ENCODE measurements around the gene B4GALNT3.

The B4GALNT3 gene

DNA sequence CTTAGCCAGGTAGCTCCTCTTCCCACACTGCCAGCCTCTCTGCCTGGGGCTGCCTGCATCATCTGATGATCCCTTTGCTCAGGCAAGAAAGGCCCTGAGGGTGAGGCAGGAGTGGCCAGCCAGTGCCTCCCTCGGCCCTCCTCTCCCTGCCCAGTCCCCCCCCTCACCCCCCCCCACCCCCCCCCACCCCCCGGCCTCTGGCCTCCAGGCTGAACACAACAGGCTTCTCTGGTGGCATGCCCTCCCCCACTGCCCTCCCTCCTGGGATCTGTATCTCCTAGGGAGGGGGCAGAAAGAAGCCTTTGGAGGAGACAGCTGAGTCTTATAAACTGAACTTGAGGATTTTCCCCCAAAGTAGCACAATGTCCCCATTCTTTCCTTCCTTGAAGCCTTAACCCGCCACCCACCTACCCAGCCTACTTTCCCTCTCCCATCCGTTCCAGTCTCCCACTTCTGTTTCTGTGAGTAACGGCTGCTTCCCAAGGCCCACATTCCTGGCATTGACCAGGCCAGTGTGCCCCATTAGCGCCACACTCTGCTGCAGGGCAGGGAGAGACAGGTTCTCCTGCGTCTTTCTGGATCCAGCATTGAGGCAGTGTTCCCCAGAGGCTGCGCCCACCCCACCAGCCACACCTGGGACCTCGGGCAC lies 82.1 kb downstream of the B4GALNT3 start:
- no peak for DNase-seq

DNA sequence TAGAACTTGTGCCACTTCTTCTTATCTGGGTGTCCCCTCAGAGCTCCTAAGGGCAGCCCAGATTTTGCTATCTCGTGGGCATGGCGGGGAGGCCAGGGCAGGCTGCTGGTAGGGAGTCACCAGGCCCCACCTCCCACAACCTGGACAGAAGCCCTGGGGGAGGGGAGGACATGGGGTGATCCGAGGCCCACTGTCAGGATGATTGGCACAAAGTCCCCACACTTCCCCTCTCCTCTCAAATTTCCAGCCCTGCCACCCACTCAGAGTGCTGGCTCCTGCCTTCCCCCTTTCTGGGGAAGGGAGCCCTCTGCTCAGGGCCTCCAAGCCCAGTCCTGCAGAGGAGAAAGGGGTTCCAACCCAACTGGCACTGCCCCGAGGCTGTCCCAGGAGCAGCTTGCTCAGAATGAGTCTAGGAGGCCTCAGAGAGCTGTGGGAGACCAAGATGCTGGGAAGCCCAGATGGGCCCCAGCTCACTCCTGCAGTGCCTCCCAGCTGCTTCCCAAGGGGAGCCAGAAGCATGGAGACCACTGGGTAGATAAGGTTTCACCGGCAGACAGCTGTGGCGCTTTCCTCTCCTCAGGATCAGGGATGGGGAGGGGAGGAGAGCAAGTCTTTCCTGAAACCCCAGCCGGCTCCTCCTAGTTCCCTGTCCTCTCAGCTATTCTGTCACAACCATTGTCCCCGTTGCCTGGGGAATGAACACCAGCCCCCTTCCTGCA lies 82.8 kb downstream of the B4GALNT3 start:
- DNase-seq, result no peak

GRCh38 chr12:543114-543451 lies 83.3 kb downstream of the B4GALNT3 start:
- DNase-seq, result no peak

DNA sequence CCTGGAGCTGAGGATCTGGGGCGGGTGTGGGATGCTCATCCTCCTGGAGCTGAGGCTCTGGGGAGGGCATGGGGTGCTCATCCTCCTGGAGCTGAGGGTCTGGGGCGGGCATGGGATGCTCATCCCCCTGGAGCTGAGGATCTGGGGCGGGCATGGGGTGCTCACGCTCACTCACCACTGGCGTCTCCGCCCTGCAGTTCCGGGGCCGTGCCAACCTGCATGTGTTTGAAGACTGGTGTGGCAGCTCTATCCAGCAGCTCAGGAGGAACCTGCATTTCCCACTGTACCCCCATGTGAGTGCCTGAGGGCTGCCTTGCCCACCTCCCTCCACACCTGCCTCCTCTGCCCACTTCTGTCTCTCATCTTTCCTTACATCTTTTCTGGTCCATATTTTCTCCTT lies 84.4 kb downstream of the B4GALNT3 start:
- DNase-seq, result no peak

DNA sequence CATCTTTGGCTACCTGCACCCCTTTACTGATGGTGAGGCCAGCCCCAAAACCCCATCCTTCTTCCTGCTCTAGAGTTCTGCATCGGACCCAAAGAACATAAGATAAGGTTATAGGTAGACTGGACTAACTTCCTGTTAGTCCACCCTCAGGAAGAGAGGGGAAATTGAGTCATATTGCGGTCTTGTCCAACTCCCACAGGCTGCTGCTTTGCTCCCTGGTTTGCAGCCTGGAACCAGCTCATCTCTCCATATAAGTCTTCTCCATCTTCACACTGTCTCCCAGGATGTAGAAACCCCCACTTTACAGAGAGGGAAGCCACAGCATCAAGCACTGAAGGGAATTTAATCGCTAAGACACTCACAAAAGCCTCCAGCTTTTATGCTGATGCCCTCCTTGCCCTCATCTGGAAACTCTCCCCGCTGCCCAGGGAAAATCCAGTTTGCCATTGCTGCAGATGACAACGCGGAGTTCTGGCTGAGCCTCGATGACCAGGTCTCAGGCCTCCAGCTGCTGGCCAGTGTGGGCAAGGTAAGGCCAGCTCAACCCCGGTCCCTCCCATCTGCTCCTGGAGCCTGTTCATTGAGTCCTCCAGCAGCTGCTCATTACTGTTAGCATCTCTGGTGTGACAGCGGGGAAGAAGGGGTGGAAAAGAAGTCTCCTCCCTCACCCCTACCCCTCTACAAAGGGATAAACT lies 85.3 kb downstream of the B4GALNT3 start:
- DNase-seq, result no peak

DNA sequence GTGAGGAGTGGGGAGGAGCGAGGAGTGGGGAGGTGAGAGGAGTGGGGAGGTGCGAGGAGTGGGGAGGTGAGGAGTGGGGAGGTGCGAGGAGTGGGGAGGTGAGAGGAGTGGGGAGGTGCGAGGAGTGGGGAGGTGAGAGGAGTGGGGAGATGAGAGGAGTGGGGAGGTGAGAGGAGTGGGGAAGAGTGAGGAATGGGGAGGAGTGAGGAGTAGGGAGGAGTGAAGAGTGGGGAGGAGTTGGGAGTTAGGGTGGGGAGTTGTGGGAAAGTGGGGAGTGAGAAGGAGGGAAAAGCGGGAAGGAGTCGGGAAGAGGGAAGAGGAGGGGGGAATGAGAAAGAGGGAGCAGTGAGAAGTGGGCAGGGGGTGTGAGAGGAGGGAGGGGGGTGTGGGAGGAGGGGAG lies 86.1 kb downstream of the B4GALNT3 start:
- no peak for DNase-seq

GRCh38 chr12:546265-546919 lies 86.7 kb downstream of the B4GALNT3 start:
- DNase-seq, result no peak

- peak; percentile 82 for DNase-seq
Measured at GRCh38 chr12:546920-547845, 87.4 kb downstream of the B4GALNT3 start.

GRCh38 chr12:547883-548470 lies 88.2 kb downstream of the B4GALNT3 start:
- no peak for DNase-seq

DNA sequence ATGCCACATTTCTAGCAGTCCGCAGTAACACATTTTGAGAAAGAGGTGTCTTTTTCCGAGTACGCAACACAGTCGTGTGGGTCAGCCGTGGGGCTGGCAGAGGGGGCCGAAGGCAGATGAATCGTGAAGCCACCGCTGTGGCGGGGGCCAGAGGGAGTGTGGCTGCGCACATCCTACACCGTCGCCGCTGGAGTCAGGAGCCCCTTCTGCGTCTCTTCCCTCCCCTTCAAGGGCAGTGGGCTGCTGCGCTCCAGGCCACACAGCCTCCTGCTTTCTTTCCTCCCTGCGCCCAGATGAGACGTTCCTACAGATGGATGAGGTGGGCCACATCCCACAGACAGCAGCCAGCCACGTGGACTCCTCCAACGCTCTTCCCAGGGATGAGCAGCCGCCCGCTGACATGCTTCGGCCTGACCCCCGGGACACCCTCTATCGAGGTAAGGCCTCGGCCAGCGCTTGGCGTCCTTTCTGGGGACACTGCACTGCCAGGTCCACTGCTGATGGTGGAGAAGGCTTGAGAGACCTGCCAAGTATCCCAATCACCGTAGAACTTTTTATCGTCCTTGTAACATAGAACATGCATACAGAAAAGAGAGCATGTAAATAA lies 89.8 kb downstream of the B4GALNT3 start:
- DNase-seq, result no peak

- no peak for DNase-seq
Measured at GRCh38 chr12:550473-551260, 90.9 kb downstream of the B4GALNT3 start.

DNA sequence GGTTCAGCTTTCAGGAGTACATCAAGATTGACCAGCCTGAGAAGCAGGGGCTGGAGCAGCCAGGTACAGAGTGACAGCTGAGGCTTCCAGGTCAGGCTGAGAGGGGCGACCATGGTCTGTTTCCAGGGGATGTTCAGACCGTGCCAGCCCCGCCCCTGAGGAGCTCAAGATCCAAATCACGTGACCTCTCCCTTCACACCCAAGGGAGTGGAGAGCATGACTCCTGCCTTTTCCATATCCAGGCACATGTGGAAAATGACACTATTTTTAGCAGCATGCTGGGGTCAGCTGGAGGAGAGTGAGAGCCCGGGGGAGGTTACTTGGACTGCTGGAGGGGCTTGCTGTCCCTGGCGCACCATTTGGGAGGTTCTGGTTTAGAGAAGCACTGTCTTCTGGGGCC lies 92.7 kb downstream of the B4GALNT3 start:
- DNase-seq, result no peak

DNA sequence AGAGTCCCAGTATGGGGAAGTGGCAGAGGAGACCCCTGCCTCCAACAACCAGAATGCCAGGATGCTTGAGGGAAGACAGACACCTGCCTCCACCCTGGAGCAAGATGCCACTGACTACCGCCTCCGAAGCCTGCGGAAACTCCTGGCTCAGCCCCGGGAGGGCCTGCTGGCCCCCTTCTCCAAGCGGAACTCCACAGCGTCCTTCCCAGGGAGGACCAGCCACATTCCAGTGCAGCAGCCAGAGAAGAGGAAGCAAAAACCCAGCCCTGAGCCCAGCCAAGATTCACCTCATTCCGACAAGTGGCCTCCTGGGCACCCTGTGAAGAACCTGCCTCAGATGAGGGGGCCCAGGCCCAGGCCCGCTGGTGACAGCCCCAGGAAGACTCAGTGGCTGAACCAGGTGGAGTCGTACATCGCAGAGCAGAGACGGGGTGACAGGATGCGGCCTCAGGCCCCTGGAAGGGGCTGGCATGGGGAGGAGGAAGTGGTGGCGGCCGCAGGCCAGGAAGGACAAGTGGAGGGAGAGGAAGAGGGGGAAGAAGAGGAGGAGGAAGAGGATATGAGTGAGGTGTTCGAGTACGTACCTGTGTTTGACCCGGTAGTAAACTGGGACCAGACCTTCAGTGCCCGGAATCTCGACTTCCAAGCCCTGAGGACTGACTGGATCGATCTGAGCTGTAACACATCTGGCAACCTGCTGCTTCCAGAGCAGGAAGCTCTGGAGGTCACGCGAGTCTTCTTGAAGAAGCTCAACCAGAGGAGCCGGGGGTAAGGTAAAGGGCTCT lies 93.7 kb downstream of the B4GALNT3 start:
- peak; percentile 37 for DNase-seq

DNA sequence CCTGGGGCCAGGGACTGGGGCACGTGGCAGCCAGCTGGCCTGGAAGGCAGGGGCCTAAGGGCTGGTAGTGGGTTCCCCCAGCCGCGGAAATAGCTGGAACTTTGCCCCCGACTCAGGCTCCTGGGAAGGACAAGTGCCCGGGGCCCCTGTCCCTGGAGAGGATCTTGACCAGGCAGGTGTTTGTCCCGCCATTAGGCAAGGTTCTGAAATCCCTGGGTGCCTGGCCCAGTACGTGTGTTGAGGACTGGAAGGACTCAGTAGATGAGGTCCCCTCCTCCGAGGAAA lies 94.2 kb downstream of the B4GALNT3 start:
- no peak for DNase-seq

DNA sequence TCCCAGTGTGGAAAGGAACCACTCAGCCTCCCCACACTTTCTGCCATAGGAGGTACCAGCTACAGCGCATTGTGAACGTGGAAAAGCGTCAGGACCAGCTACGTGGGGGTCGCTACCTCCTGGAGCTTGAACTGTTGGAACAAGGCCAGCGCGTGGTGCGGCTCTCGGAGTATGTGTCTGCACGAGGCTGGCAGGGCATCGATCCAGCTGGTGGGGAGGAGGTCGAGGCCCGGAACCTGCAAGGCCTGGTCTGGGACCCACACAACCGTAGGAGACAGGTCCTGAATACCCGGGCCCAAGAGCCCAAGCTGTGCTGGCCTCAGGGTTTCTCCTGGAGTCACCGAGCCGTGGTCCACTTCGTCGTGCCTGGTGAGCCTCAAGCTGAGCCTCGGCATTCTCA lies 96.8 kb downstream of the B4GALNT3 start:
- no peak for DNase-seq

GRCh38 chr12:558580-558979 lies 98.8 kb downstream of the B4GALNT3 start:
- DNase-seq, result no peak

DNA sequence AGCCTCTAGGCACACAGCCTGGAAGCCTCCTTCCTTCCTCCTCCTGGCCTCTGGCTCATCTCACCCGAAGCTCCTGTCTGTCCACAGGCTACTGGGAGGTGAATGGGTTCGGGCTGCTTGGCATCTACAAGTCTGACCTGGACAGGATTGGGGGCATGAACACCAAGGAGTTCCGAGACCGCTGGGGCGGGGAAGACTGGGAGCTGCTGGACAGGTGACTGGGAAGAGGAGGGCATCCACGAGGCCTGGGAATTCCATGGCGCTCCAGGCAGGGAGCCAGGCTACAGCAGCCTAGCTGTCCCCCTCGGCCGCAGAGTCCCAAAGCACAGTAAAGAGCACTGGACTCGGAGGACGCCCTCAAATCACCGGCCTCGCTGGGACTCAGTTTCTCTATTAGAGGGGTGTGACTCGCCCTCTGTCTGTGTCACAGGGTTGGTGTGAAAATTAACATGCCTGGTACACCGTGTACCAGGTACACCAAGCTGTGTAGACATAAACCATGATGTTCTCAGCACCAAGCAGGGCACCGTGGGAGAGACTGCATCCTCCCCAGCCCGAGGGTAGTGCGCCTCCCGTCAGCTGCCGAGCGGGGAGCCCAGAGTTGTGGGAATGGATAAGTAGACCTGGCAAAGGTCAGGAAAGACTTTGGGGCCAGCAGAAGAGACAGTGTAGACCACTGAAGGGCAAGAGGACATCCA lies 99.6 kb downstream of the B4GALNT3 start:
- DNase-seq, result no peak

DNA sequence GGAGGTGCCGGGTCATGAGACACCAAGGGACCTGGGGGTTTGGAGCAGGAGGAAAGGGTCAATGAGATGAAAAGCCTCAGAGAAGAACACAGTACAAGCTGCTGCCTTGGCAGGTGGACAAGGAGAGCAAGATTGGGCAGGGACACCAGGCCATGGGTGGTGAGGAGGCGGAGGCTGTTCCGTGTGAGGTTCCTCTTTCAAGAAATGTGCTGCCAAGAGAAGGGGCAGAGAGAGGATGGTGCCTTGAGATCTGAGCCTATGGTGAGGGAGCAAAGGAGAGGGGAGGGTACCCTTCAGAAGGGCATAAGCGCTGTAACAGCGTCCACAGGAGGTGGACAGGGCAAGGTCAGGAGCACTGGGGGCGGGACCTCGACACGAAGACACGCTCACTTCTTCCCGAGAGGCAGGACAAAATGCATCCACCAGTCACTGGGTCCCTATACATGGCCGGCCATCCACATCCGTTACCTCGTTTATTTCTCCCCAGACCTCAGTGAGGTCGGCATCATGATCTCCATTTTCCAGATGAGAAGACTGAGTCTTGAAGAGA lies 100.2 kb downstream of the B4GALNT3 start:
- peak; percentile 68 for DNase-seq

DNA sequence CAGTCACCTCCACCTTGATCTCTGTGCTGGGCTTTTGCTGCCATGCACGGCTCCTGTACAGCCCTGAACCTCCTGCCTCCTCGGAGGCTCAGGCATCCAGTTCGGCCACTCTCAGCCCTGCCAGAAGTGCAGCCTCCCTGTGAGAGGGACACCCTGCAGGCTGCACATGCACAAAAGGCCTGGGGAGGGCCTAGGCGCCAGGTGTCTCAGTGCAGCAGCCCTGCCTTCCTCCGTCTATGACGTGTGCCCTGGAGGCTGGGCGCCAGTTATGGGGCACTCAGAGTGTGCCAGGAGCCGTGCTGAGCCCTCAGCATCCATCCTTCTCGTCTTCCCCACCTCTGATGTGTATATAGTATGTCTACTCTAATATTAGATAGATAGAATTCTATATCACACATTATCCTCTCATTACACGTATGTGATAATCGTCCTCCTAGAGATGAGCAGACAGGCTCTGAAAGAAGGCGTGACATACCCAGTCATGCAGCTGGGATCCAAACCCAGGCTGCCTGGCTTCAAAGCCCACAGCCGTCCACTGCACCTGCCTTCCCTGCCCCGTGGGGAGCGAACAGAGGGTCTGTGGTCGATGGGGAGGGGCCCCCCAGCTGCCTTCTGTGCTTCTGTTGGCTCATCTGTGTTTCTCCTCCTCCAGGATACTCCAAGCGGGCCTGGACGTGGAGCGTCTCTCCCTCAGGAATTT lies 101.1 kb downstream of the B4GALNT3 start:
- DNase-seq, result no peak

Measured in hematopoietic multipotent progenitor cell treated with erythropoietin and hydrocortisone succinate and interleukin-3 and kit ligand, for 4 days (in vitro differentiated cells).